GF-D8 (cell line): ENCODE results near the gene ELMO3.
A peak's percentile ranks its signal among the peaks of the same experiment; 100 is the strongest.

ENCODE experiments used
- DNase-seq: peaks from one replicate; lab custom pipeline; 2025; lab: John Stamatoyannopoulos, UW

The ELMO3 gene

DNA sequence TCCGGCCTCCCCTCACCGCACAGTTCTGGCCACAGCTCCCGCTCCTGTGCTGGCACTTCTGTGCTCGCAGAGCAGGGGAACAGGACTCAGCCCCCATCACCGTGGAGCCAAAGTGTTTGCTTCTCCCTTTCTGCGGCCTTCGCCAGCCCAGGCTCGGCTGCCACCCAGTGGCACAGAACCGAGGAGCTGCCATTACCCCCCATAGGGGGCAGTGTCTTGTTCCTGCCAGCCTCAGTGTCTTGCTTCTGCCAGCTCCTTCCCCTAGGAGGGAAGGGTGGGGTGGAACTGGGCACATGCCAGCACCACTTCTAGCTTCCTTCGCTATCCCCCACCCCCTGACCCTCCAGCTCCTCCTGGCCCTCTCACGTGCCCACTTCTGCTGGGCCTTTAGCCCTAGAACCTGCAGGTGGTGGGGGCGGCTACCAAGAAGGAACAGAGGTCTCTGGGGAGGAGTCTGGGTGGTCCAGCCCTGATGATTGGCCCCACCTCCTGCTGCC, 645 bp upstream of the ELMO3 start:
- no peak for DNase-seq

GRCh38 chr16:67199808-67200198, 872 bp downstream of the ELMO3 start:
- DNase-seq, result no peak

- no peak for DNase-seq
These were observed 1.6 kb downstream of the ELMO3 start for GRCh38 chr16:67200491-67200890.

GRCh38 chr16:67201411-67202345, 2.7 kb downstream of the ELMO3 start:
- DNase-seq, result no peak

DNA sequence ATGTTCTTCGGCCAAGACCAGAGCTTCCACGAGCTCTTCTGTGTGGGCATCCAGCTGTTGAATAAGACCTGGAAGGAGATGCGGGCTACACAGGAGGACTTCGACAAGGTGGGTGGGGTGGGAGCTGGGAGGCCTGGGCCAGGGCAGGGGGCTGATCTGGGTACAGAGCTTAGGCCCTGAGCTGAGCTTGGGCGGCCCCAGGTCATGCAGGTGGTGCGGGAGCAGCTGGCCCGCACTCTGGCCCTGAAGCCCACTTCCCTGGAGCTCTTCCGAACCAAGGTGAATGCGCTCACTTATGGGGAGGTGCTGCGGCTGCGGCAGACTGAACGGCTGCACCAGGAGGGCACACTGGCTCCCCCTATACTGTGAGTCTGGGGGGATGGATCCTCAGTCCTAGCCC, 3.5 kb downstream of the ELMO3 start:
- DNase-seq, result no peak

DNA sequence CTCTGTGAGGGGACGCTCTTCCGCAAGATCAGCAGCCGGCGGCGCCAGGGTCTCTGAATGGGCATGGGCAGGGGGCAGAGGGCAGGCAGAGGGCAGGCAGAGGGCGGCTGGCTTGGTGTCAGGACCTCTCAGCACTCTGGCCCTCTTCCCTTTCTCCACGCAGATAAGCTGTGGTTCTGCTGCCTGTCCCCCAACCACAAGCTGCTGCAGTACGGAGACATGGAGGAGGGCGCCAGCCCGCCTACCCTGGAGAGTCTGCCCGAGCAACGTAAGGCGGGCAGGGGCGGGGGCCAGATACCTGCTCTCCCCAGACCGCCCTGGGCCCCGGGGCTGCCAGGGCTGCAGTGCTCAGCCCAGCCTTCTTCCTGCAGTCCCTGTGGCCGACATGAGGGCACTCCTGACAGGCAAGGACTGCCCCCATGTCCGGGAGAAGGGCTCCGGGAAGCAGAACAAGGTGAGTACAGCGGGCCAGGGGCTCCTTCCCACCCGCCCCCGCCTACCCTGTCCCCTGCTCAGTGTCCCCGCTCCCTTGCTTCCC, 4.1 kb downstream of the ELMO3 start:
- no peak for DNase-seq

DNA sequence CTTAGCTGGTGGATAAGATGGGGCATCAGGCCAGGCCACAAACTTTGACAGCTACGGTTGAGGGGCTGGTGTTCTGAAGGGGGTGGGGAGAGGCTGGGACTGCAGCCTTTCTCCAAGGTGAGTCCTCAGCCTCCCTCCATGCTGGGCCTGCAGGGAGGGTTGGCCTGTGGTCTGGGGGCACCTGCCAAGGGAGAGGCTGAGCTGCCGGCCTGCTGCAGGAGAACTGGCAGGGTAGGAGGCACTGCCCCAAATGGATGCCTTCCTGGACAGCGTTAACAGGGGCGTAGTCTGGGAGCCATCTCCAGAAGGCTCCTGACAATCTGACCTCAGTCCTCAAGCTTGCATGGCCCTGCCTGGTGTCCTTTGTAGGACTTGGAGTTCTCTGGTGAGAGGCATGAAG, 5.1 kb downstream of the ELMO3 start:
- DNase-seq, result no peak

- DNase-seq, result no peak
These were observed 7.4 kb downstream of the ELMO3 start for GRCh38 chr16:67206129-67206837.

- DNase-seq, result no peak
These were observed 7.9 kb downstream of the ELMO3 start for GRCh38 chr16:67206838-67207248.

DNA sequence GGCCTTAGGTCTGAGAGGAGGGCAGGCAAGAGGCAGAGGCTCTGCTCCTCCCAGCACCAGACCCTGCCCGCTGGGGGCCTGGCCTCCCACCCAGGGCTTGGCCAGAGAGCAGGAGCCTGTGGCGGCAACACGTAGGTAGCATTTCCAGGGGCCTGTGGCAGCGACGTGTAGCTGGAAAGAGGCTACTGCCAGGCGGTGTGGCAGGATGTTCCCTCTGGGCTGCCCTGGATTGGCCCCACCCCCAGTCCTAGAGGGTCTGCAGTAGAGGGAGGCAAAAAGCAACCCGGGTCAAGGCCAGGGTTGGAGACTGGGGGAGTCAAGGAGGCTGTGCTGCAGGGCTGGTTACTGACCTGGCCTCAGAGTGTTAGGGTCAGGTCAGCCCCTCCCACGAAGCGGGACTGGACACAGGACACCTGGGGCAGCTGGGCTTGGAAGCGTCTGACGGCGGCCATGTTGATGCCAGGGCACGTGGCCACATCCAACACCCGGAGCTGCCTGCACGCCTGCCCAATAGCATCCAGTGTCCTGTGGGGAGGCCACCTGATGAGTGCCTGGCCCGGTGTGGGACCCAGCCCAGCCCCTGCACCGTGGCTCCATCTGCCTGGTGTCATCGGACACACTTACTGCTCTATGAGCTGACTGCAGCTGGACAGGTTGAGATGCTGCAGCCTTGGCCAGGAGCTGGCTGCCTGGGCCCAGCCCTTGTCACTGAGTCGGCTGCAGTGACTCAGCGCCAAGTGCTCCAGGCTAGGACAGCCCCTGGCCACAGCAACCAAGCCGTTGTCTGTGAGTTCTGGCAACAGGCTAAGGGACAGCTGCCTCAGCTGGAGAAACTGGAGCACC, 8.5 kb downstream of the ELMO3 start:
- no peak for DNase-seq

DNA sequence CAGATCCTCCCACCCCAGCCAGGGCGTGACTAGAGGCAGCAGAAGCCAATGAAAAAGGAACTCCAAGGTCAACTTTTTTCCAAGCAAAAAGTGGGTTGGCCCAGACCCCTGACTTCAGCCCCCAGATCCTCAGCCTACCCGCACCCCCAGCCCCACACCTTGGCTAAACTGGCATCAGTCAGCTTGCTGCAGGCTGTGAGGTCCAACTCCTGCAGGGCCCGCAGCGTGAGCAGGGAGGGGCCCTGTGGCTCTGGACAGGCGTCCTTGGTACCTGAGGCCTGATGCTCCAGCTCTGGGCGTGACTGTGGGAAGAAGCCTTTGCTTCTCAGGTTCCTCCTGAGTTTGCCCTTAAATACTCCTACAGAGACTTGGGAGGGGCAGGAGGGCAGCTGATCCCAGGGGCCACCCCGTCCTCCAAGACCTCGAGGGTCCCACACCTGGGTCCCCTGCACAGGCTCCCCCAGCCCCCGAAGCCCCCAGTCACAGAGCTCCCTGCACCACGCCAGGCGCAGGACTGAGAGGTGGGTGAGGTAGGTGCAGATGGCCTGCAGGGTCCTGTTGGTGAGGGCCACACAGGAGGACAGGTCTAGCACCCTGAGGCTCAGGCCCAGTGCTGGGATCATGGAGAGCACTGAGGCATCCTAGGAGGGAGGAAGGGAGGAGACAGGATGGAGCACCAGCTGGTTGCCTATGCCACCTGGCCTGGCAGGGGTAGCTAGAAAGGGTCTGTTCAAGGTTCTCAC, 9.4 kb downstream of the ELMO3 start:
- DNase-seq, result no peak

- no peak for DNase-seq
These were observed 10.6 kb downstream of the ELMO3 start for GRCh38 chr16:67209565-67209964.

GRCh38 chr16:67210069-67210937, 11.4 kb downstream of the ELMO3 start:
- no peak for DNase-seq

GRCh38 chr16:67211674-67212073, 12.7 kb downstream of the ELMO3 start:
- no peak for DNase-seq

- DNase-seq, result no peak
These were observed 13.8 kb downstream of the ELMO3 start for GRCh38 chr16:67212766-67213165.

- DNase-seq, result no peak
These were observed 14.5 kb downstream of the ELMO3 start for GRCh38 chr16:67213197-67214019.

GRCh38 chr16:67215706-67216105, 16.8 kb downstream of the ELMO3 start:
- peak; percentile 33 for DNase-seq

GRCh38 chr16:67216612-67217490, 17.9 kb downstream of the ELMO3 start:
- DNase-seq, result peak; percentile 71
